Esophagus squamous epithelium (tissue), 5 donors: ENCODE measurements around the gene UNC93B1. TPM values are rescaled to one million over a fixed set of nuclear protein-coding genes. Genes with fewer than 3 reads are reported as not detected.

Experiments used
- DNase-seq: peaks from one replicate; lab custom pipeline; 2025; lab: John Stamatoyannopoulos, UW
- H3K27ac ChIP-seq, 4 donors: fragments of 200-600 bp; sonication (generic); one replicate each; pipeline ENCODE4 v1.5.1; 2016 to 2019; ENCODE audit warnings: mild to moderate bottlenecking in 1 of 4
- H3K27me3 ChIP-seq, 4 donors: fragments of 200-600 bp; sonication (generic); 1 replicate in 3 of 4; 2 replicates in 1 of 4; pipeline versions ENCODE4 v1.5.1 to v1.6.0; 2017 to 2021; ENCODE audit warnings: antibody characterized with exemption in 1 of 4
- H3K36me3 ChIP-seq, 3 donors: fragments of 200-600 bp; sonication (generic); one replicate each; pipeline ENCODE4 v1.5.1; 2016 to 2019
- H3K4me1 ChIP-seq, 3 donors: fragments of 200-600 bp; sonication (generic); one replicate each; pipeline ENCODE4 v1.5.1; 2017 to 2019
- H3K4me3 ChIP-seq, 4 donors: fragments of 200-600 bp; sonication (generic); 1 replicate in 3 of 4; 2 replicates in 1 of 4; pipeline ENCODE4 v1.5.1; 2016 to 2019; ENCODE audit warnings: mild to moderate bottlenecking in 2 of 4, moderate library complexity in 1 of 4
- H3K9me3 ChIP-seq, 3 donors: fragments of 200-600 bp; sonication (generic); one replicate each; pipeline ENCODE4 v1.5.1; 2016 to 2019
- POLR2A ChIP-seq, 4 donors: fragments of 450-650 bp; IDR thresholded peaks; one replicate each; pipeline ENCODE4 v1.6.1; 2017; ENCODE audit warnings: antibody characterized with exemption in 4 of 4, mild to moderate bottlenecking in 4 of 4, moderate library complexity in 3 of 4
- WGBS, 2 donors: methylation state at CpG; one replicate each; pipeline ENCODE4 v1.1.5; 2018; 5-methylcytosine and 5-hydroxymethylcytosine counted together
- intact Hi-C: fragments of 100-400 bp; cut with DNase I; formaldehyde crosslinking; loops from one replicate; pipeline ENCODE4 v1.15.0; 2022
- total RNA-seq, 4 donors: library from RNA; depleted of rRNA; stranded (reverse); fragments of >200 nt; gene quantifications; one replicate each; pipeline ENCODE4 v1.1.0, GENCODE V29; 2016
- TF ChIP-seq, protein P1 (sequence below), 6 experiments: fragments of 450-650 bp in 4 of 6; fragments of 200-600 bp in 2 of 6; sonication (generic) in 2 of 6; IDR thresholded peaks; one replicate each; pipeline ENCODE4 v1.5.1; 2016 to 2019; ENCODE audit warnings: antibody characterized with exemption in 6 of 6, mild to moderate bottlenecking in 4 of 6, moderate library complexity in 4 of 6
- donor health status: DM: yes; HTN: yes; CAD: no.

The UNC93B1 gene
- total RNA-seq, 4 donors from 2014 or later = 13.5 to 38.0 (median 31.5) TPM

DNA sequence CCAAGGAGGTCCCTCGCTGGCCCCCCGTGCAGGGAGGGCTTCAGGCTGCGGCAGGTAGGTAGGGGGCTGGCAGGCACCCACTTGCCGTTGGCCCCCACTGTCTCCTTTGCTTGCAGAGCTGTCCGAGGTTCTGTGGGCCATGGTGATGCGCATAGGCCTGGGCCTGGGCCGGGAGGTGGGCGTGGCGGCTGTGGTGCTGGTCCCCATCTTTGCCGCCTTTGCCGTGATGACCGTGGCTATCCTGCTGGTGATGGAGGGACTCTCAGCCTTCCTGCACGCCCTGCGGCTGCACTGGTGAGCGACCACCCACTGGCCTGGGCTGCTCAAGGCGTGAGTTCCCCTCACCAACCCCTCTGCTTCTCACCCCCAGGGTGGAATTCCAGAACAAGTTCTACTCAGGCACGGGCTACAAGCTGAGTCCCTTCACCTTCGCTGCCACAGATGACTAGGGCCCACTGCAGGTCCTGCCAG lies 46.5 kb upstream of the UNC93B1 start:
- intact Hi-C loops = no loop called here
- Histone ChIP-seq H3K27ac (no peak overlapping the region), H3K9me3 (no peaks in the 10 kb centered on the region), H3K4me3 (no peak overlapping the region), H3K27me3 (no peaks in the 10 kb centered on the region), H3K36me3 (peaks cover 27 to 79% (median 27%) of the 10 kb centered on the region in 3 donors), H3K4me1 (peaks cover 0 to 9% (median 0%) of the 10 kb centered on the region in 3 donors)
- TF ChIP-seq, protein P1, sequence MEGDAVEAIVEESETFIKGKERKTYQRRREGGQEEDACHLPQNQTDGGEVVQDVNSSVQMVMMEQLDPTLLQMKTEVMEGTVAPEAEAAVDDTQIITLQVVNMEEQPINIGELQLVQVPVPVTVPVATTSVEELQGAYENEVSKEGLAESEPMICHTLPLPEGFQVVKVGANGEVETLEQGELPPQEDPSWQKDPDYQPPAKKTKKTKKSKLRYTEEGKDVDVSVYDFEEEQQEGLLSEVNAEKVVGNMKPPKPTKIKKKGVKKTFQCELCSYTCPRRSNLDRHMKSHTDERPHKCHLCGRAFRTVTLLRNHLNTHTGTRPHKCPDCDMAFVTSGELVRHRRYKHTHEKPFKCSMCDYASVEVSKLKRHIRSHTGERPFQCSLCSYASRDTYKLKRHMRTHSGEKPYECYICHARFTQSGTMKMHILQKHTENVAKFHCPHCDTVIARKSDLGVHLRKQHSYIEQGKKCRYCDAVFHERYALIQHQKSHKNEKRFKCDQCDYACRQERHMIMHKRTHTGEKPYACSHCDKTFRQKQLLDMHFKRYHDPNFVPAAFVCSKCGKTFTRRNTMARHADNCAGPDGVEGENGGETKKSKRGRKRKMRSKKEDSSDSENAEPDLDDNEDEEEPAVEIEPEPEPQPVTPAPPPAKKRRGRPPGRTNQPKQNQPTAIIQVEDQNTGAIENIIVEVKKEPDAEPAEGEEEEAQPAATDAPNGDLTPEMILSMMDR (IDR thresholded peaks at IDR 0.05) = no peak
- TF ChIP-seq POLR2A (IDR thresholded peaks at IDR 0.05) = no peak
- no peak for DNase-seq
- 94% methylated on average over 5 of the region's 18 CpGs; no CpG with 5 or more reads in 1 of the 2 donors for WGBS, 2 donors

DNA sequence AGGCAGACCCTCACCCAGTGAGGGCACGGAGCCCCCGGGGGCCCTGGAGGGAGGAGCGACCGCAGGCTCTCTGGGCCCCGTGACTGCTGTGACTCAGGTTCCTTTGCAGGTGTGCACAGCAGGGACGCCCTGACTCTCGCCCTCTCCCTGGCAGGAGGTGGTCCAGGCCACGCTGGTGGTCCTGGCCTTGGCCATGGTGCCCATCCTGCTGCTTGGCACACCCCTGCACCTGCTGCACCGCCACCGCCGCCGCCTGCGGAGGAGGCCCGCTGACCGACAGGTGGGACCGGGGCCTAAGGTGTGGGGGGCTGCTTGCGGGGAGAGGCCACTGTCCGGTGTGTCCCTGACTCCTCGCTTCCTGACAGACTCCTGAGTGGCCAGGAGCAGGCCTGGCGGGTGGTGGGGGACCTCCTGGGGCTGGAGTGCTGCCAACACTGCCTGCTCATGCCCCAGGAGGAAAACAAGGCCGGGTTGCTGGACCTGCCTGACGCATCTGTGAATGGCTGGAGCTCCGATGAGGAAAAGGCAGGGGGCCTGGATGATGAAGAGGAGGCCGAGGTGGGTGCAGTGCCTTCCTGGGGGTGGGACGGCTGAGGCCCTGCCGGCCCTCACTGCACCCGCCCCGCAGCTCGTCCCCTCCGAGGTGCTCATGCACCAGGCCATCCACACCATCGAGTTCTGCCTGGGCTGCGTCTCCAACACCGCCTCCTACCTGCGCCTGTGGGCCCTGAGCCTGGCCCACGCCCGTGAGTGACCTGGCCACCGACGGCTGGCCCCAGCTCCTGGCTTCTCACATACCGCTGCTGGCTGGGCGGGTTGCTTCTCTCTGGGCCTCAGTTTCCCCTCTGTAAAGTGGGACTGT lies 45.8 kb upstream of the UNC93B1 start:
- peaks cover 27 to 85% (median 29%) of the 10 kb centered on the region in 3 donors for H3K36me3 ChIP-seq
- H3K4me3 ChIP-seq = no peak overlapping the region
- 97% methylated on average over 16 of the region's 40 CpGs; no CpG with 5 or more reads in 1 of the 2 donors for WGBS, 2 donors
- intact Hi-C loops = no loop called here
- no peak for TF ChIP-seq POLR2A (IDR thresholded peaks at IDR 0.05)
- TF ChIP-seq, protein P1 (IDR thresholded peaks at IDR 0.05) = no peak
- peaks cover 0 to 9% (median 0%) of the 10 kb centered on the region in 3 donors for H3K4me1 ChIP-seq
- no peaks in the 10 kb centered on the region for H3K27me3 ChIP-seq
- no peaks in the 10 kb centered on the region for H3K9me3 ChIP-seq
- no peak for DNase-seq
- no peak overlapping the region for H3K27ac ChIP-seq

DNA sequence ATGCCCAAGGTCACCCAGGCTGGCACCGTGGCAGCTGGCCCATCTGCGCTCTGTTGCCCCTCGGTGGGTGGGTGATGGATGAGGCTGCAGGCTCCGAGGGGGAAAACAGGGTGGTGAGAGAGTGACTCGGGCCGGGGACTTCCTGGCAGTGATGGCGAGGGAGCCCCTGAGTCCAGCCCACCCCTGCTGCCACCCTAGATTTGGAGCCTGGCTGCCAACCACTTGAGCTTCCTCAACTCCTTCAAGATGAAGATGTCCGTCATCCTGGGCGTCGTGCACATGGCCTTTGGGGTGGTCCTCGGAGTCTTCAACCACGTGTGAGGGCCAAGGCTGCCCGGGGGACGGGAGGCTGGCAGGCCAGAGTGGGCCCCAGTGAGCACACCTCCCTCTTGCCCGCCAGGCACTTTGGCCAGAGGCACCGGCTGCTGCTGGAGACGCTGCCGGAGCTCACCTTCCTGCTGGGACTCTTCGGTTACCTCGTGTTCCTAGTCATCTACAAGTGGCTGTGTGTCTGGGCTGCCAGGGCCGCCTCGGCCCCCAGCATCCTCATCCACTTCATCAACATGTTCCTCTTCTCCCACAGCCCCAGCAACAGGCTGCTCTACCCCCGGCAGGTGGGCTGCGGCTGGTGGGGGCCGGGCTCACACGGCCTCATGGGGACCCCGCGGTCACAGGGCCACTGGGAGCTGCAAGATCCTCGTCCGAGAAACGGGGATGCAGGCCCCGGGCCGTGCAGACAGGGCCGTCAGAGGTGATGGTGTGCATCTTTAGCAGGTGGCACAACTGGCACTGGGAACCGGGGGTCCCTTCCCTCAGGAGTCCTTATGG lies 45.0 kb upstream of the UNC93B1 start:
- no peak for DNase-seq
- Histone ChIP-seq H3K27me3 (no peaks in the 10 kb centered on the region), H3K4me1 (peaks cover 0 to 13% (median 0%) of the 10 kb centered on the region in 3 donors), H3K4me3 (no peak overlapping the region), H3K36me3 (peaks cover 30 to 94% (median 36%) of the 10 kb centered on the region in 3 donors), H3K27ac (no peak overlapping the region), H3K9me3 (no peaks in the 10 kb centered on the region)
- intact Hi-C loops = no loop called here
- TF ChIP-seq POLR2A (IDR thresholded peaks at IDR 0.05) = no peak
- TF ChIP-seq, protein P1 (IDR thresholded peaks at IDR 0.05) = no peak
- 94 to 97% methylated on average over 10 of the region's 35 CpGs for WGBS, 2 donors

DNA sequence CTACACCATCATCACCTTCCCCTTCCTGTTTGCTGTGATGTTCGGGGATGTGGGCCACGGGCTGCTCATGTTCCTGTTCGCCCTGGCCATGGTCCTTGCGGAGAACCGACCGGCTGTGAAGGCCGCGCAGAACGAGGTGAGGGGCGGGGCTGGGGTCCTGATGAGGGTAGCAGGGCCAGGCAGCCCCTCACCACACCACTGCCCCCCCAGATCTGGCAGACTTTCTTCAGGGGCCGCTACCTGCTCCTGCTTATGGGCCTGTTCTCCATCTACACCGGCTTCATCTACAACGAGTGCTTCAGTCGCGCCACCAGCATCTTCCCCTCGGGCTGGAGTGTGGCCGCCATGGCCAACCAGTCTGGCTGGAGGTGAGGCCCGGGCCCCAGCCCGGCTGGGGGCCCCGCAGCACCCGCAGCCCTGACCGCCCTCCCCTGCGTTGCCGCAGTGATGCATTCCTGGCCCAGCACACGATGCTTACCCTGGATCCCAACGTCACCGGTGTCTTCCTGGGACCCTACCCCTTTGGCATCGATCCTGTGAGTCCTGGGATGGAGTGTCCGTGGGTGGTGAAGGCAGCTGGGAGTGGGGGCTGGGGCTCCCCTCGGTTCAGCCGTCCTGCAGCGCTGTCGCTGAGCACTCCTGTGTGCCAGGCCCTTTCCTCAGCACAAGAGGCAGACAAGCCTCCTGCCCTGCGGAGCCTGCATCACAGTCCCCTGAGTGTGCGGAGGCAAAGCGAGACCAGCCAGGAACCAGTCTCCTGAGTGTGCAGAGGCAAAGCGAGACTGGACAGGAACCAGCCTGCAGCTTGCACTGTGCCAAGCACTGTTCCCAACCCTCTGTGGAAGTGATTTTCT lies 43.8 kb upstream of the UNC93B1 start:
- H3K4me1 ChIP-seq = peaks cover 0 to 25% (median 7%) of the 10 kb centered on the region in 3 donors
- intact Hi-C loops = no loop called here
- TF ChIP-seq POLR2A (IDR thresholded peaks at IDR 0.05) = no peak
- TF ChIP-seq, protein P1 (IDR thresholded peaks at IDR 0.05) = no peak
- 47 to 90% methylated on average over 4 to 24 of the region's 37 CpGs for WGBS, 2 donors
- peaks cover 38 to 98% (median 40%) of the 10 kb centered on the region in 3 donors for H3K36me3 ChIP-seq
- no peaks in the 10 kb centered on the region for H3K9me3 ChIP-seq
- no peaks in the 10 kb centered on the region for H3K27me3 ChIP-seq
- no peak overlapping the region for H3K27ac ChIP-seq
- DNase-seq = no peak
- no peak overlapping the region for H3K4me3 ChIP-seq
